HEK293T (cell line): Measurements from ENCODE around the gene DIP2A.

Experiments
- BHLHE40 ChIP-seq: fragments of 450-650 bp; IDR thresholded peaks from 2 replicates; pipeline ENCODE4 v1.6.1; 2016; ENCODE audit warnings: mild to moderate bottlenecking, moderate library complexity, borderline replicate concordance
- ELF4 ChIP-seq: fragments of 450-650 bp; IDR thresholded peaks from 2 replicates; pipeline ENCODE4 v1.6.1; 2017; ENCODE audit warnings: antibody characterized with exemption
- FOXA1 ChIP-seq: fragments of 450-650 bp; IDR thresholded peaks from 2 replicates; pipeline ENCODE4 v1.6.1; 2016; ENCODE audit warnings: mild to moderate bottlenecking
- FOXM1 ChIP-seq: fragments of 450-650 bp; IDR thresholded peaks from 2 replicates; pipeline ENCODE4 v1.6.1; 2017; ENCODE audit warnings: mild to moderate bottlenecking, borderline replicate concordance
- SP1 ChIP-seq: fragments of 450-650 bp; IDR thresholded peaks from 2 replicates; pipeline ENCODE4 v1.6.1; 2017
- SUZ12 ChIP-seq: fragments of 450-650 bp; IDR thresholded peaks from 2 replicates; pipeline ENCODE4 v1.6.1; 2016; ENCODE audit warnings: mild to moderate bottlenecking

- TF ChIP-seq FOXM1 (no peak), SP1 (no peak), FOXA1 (no peak), BHLHE40 (no peak), SUZ12 (no peak), ELF4 (no peak)
Observed at GRCh38 chr21:46557919-46558392, 99.3 kb downstream of the DIP2A start.
